Activated T-cell treated with anti-CD3 and anti-CD28 coated beads for 48 hours (primary cell): Measurements from ENCODE around the gene FOXA2.
"Not testable (repeated sequence)": the region's sequence is repeated elsewhere in the genome, so short reads cannot be mapped to it uniquely, and the experiment has no call there.

Experiments
- DNase-seq: peaks from one replicate; pipeline ENCODE4 v3.0.0-alpha.2; 2020; ENCODE audit warnings: low read depth

Gene FOXA2

DNA sequence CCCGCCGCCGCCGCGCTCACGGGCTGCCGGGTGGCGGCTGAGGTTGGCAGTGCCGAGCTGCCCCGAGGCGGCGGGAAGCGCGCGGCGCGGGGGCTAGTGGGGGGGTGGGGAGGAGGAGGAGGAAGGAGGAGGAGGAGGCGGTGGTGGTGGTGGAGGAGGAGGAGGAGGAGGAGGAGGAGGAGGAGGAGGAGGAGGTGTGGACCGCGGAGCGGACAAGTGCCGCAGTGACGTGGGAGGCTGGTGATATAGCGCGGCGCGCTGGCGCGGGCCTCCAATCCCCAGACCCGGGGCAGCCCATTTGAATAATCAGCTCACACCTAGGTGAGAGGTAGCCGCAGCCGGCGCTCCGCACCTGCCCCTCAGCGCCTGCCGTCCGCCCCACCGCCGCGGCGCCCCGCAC, at the start of gene FOXA2:
Gene FOXA2, minus strand, starts transcription at position 51 of the 400 bp plus-strand sequence. CDS start 294 bp downstream, outside the sequence.
- no peak for DNase-seq

DNA sequence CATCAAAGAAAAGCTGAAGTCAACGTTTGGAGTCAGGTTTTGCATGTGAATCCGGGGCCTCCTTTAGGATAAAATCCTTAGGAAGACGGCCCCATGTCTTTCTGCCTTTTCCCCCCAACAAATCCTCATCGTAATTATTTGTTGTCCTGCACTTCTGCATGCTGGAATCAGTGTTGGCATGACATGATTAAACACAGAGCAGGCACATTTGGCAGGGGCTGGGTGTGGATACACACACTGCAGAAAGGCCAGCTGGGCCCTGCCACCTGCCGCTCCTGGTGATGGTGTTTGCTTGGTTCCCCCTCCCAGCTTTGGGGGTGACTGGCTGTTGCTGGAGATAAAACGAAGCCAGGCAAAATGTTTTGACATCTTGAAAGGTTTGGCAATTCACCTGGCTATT, 46.3 kb upstream of the FOXA2 start:
- no peak for DNase-seq

DNA sequence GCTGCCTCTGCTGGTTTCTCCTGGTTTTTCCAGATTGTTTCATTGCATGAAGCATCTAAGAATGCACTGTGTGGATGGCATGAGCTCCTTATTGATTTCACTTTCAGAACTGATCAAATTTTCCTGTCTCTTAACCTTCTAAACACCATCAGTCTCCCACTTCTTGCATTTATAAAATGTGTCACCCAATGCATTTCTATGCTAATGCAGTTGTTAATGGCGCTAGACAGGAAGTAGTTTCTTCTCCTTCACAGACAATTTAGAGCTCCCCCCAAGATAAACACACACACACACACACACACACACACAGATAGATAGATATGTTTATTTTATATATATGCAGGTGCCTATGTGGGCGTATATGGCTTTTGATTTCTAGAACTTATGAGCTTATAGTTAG, 45.6 kb upstream of the FOXA2 start:
- no peak for DNase-seq

DNA sequence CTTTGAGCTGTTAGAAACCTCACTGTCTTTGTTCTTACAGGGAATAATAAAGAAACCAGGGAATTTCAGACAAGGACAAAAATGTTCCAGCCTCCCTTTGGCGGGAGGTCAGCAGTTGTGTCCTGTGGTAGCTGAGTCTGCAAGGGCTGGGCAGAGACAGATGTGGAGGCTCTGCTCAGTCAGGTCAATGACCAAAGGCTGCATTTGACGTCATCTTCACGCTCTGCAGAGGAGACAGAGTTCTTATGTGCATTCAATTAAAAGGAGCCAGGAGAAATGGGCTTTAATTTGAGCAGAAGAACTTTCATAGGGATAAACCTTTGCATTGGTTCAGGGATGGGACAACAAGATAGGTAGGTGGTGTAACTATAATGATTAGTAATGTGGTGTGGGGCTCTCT, 45.1 kb upstream of the FOXA2 start:
- DNase-seq = no peak

DNA sequence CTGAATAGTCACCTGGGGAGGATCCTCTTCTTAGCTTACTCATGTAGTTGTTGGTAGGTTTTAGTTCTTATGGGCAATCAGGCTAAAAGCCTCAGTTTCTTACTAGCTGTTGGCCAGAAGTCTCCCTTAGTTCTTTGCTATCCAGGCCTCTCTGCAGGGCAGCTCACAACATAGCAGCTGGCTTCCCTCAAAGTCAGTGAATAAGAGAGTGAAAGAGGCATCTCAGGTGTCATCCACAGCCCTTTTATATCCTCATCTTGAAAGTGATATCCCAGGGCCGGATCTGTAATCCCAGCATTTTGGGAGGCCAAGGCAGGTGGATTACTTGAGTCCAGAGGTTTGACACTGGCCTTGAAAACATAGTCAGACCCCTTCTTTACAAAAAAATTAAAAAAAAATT, 42.1 kb upstream of the FOXA2 start:
- DNase-seq = no peak

DNA sequence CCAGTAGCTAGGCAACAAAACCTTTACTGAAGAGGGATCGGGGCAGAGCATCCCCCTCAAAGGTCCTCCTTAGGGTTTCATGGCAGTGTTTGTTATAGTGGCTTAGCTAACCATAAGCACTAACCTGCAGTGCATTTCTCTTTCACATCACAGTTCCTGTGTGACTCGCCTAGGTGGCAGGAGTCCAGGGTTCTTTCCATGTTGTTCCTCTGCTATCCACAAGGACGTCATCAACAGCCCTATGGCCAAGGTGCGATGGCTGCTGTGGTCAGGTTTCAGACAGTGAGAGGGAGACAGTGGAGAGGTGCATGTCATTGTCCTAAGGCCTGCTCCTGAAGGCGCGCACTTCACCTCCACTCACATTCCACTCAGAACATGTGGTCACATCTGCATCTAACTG, 38.8 kb upstream of the FOXA2 start:
- no peak for DNase-seq

DNA sequence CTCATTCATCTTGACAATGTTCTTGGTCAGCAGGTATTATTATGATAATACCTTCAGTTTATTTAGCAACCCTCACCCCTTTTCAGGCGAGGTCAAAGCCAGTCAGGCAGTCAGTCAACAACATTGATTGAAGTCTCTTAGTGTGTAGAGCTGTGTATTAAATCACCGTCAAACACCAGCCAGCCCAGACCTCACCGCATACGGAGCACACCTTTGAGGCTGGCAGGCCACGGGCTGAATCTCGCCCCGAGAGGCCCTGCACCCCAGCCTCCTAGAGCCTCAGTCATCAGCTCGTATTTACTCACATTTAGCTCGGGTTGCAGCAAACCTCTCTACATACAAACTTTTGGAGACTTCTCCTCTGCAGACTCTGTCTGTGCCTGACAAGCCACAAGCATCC, 36.0 kb upstream of the FOXA2 start:
- DNase-seq = no peak

DNA sequence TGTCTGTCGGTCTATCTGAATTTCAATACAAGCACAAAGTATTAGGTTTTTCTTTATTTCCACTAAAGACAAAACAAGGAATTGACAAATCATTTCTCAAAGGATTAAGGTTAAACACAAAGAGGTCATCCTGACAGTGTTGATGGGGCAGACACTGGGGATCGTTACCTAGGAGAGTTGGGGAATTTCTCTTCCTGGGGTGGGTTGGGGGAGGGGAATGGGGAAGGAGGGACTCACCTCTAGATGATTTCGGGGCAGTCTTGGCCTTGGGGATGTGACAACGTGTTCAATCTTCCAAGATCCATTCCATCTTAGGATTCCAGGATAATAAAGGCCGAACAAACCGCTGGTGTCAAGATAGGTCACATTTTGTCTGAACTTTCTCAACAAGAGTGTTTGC, 35.4 kb upstream of the FOXA2 start:
- no peak for DNase-seq

DNA sequence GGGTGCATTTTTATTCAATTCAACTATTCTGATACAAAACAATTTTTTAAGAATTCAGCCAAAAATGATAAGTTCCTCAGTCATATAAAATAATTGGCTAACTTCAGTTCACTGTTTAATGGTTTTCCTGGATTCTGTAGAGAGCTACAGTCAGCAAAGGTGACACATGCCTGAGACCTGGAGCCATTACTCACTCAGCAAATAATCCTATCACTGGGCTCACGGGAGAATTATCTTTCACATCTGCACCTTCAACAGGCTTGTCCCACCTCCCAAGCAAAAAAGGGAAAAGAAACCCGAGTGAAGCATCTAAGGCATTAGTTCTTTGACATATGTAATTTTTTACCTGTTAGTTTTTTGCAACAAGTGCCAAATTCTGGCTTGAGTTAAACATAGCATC, 34.9 kb upstream of the FOXA2 start:
- DNase-seq = no peak

DNA sequence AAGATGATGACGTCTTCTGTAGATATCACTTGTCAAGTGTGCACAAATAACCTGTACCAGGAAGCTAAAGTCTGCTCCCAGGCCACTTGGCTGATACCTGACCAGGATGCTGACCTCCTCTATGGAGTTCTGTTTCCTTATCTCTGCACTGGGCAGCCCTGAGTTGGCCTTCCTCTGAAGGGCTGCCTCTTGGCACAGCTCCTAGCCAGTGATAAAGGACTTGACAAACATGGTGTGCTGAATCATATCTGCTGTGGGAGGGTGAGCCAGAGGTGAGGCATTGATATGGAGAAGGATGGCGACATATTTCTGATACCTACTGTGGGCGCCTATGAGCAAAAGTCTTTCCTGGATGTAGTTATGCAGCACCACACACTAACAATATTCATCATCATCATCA, 32.8 kb upstream of the FOXA2 start:
- DNase-seq = no peak

DNA sequence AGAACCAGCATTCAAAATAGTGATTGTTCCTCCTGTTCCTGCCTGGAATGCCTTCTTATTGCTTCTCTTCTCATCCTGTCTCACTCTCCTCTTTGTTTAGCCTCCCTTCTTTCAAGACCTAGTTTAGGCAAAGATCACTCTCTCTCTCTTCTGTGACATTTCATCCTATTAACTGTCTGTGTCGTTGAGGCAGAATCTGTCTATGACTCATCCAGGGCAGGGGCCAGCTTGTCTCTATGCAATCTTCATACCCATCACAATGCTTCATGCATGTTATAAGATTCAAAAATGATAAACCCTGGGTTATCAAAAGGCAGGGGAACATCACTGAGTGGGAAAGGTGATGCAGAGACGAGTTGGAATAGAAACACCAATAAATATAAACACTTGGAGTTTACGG, 32.2 kb upstream of the FOXA2 start:
- DNase-seq = no peak

DNA sequence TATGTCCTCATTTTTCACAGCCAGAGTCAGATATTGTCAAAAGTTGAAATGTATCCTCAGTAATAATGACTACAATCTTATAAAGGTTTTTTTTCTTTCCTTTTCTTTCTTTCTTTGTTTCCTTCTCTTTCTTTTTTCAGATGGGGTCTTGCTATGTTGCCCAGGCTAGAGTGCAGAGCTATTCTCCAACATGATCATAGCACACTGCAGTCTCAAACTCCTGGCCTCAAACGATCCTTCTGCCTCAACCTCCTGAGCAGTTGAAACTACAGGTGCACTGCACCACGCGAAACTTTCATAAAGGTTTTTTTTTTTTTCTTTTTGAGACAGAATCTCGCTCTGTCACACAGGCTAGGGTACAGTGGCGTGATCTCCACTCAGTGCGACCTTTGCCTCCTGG, 31.1 kb upstream of the FOXA2 start:
- DNase-seq = no peak

DNA sequence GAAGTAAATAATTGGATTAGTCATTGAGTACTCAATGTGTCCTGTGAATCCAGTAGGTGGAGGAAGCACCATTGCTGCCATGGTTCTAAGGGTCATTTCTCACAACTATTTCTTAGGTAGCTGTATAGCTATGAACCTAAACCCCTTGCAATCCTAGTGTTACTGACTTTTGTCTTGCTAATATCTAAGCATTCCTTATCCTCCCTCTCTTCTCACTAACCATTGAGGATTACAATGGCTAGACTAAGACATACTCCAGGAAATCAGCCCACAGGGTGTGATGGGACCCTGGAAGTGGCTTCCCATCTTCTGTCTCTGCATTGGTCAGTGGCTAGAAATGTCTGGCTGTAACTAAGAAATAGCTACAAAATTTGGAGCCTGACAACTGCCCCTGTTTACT, 27.3 kb upstream of the FOXA2 start:
- no peak for DNase-seq

DNA sequence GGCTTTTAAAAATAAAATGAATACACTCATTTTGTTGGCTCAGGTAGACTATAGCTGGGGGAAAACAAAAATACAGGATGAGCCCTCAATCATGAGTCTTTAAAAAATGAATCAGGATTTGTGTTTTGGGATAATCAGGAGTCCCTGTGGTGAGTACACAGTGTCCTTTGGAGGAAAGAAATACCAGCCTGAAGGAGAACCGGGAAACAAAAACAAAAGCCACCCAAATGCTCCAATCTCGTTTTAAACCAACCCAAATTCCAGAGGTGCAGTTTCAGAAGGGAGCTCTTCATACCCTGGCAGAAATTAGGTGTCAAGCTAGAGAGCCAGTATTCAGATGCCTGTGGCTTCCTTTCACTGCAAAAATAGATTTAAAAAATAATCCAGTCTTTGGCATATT, 23.3 kb upstream of the FOXA2 start:
- DNase-seq = no peak

DNA sequence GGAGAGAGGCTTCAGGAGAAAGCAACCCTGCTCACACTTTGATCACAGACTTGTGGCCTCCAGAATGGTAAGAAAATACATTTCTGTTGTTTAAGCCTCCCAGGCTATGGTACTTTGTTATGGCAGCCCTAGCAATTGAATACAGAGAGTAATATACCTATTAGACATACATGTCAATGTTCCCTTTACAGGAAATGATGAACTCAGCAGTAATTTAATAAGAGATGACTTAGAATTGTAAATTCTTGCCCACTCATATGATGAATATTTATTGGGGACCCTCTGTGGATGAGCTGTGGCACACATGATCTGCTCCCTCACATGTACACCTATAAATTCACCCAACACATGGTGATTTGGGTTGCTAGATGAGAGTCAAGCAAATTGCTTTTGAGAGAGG, 20.4 kb upstream of the FOXA2 start:
- no peak for DNase-seq

DNA sequence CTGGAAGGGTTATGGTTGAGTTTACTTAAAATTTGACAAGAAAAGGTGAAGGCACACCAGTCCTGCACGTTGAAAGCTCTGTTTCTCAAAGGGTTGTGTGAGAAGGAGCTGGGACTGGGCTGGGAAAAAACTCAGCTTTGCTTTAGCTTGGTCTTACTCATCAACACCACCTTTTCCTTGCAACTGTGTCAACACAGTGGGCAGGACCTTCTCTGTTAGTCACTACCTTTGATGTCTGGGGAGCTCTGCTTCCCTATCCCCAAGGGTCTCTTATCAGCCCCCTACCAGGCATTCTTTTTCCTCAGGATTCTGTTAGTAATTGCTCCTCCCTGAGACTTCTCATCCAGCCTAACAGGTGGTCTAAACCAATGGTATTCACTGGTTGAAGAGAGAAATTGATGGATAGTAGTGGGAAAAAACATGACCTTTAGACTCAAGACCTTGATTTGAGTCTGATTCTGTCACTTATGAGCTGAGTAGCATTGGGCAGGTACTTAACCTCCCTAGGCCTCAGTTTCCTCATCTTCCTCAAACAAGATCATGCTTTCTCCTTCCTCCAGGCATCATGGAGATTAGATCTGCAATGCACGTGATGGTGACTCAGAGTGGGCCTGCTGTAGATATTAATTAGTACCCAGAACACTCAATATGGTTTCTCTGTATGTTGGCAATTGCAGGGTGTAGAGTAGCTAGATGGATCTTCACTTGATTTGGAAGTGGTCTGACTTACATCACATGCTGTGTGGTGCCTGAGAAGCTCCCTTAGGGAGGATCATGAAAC, 17.2 kb upstream of the FOXA2 start:
- DNase-seq = no peak

DNA sequence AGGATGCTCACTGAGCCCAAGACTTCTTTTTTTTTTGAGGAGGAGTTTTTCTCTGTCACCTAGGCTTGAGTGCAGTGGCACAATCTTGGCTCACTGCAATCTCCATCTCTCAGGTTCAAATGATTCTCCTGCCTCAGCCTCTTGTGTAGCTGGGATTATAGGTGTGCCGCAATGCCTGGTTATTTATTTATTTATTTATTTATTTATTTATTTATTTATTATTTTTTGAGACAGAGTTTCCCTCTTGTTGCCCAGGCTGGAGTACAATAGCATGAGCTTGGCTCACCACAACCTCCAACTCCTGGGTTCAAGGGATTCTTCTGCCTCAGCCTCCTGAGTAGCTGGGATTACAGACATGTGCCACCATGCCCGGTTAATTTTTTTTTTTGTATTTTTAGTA, 14.9 kb upstream of the FOXA2 start:
- DNase-seq = not testable (repeated sequence)

DNA sequence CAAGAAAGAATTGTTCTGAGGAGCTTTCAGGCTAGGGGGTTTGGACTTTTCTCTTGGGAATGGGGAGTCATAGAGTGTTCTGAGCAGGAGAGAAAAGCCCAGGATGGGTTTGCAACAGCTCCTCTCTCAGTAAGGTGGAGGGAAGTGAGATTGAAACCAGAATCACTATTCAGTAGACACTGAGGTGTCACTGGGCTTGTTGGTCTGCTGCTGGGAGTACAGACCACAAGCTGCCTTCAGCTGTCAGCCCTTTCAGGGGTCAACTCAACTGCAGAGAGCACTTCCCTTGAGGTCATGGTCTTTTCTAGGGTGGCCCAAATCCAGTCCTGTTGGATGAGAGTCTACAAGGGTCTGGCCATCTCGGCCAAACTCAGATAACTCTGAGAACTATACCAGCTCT, 12.9 kb upstream of the FOXA2 start:
- DNase-seq = no peak

DNA sequence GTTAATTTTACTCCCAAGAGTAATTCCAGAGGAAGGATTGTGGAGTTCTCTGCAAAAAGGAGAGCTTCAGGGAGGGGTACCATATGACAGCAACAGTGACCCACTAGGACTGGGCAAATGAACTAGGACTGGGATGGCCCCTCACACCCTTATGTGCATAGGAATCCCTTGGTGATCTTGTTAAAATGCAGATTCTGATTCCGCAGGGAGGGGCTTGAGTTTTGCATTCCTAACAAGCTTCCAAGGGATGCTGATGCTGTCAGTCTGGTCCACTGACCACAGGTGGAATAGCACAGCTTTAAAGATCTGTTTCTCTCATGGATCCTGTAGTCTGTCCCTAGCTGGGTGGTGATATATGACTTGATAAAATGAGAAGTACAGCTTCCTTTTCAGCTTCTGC, 6.3 kb upstream of the FOXA2 start:
- DNase-seq = no peak

DNA sequence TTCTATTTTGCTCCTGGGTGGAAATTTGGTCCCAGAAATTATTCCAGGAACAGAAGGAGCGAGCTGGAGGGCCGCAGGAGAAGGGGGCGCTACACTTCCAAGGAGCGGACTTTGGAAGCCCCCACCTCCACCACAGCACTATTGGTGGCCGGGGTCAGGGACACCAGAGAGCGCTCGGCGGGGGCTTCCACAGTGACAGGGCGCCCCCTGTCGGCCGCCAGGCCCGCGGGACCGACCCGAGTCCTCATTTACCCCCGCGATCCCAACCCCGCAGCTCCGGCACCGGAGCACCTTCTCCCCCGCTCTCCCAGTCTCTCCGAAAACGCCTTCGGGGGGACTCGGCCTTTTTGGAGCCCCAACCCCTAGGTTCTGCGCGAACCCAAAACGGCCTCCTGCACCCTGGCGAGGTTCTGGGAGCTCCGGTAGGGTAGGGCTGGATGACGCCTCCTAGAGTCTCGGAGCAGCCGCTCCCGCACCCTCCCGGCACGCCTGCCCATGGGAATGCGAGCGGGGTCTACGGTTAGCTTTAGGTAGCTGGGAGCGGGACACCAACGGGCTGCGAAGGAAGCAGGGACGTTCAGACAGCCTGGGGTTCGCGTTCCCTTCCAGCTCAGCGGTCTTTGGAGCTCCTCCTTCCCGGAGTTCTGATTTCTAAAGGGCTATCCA, 2.4 kb upstream of the FOXA2 start:
- no peak for DNase-seq

DNA sequence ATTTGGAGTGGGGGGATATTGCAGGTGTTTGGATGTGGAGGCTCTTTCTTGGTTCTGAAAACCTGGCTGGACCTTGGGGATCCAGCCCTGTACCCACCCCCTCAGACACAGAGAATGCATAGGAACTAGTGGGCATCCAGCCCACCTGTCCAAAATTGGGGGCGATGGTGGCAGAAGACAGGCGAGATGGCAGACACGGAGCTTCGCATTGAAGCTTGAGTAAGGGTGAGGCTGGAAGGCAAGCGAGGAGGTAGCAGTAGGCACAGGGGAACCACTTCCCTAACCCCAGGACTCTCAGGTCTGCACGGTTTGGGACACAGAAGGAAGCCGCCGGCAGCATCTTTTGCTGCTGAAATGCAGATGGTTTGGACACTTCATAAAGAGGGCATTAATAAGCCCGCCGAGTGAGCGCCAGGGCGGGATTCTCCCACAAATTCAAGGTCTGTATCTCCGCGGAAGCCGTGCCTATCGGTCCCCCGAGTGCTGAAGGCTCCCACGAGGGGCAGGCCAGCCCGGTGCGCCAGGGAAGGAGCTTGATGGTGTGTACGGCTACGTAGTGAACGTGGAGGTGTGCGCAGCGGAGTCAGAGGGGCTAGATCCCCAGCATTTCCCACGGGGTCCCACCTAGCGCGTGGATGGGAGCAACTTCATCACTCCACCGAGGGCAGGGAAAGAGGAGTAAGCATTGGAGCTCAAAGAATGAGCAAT, 1.6 kb upstream of the FOXA2 start:
- no peak for DNase-seq

DNA sequence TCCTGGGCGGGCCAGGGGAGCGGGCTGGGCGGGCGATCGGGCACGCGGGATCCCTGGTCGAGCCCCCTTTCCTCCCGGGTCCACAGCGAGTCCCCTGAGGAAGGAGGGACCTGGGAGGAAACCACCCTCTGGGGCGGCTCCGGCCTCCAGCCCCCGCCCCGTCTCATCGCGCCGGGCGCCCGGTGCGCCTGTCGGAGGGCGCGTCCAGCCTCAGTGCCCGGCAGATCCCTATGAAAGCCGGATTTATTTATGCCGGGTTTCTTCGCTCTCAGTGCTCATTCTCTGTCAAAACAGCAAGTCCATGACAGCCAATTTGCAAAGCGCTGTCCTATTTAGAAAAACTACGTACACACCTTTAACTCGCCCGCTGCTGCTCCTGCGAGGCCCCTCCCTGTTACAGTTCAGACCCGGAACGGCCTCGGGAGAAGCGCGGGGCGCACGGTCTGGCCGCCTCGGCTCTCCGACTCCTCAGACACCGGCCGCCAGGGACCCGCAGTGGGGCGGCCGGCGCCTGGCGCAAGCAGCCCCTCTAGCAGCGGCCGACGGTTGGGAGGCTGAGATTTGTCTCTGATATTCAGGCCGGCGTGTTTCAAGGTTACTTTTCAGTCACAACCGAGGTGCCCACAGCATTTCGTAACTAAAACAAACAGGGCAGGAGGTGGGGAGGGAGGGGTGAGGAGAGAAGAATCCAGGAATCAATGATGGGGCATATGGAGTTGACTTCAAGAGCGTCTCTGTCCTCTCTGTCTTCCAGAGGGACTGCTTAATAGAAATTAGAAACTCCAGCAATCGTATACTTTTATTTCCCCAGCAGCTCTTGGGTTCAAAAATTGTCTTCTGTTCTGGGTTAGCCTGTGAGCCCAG, 782 bp upstream of the FOXA2 start:
- DNase-seq = no peak
